Measurements from ENCODE around the gene KRTAP10-1. TPM values are rescaled to one million over a fixed set of nuclear protein-coding genes. Genes with fewer than 3 reads are reported as not detected.
A peak's percentile ranks its signal among the peaks of the same experiment; 100 is the strongest.

The KRTAP10-1 gene
- total RNA-seq, 6 donors from 2014 or later = not detected

GRCh38 chr21:44511938-44512275, 28.1 kb downstream of the KRTAP10-1 start:
- no peak for TF ChIP-seq EP300 (IDR thresholded peaks at IDR 0.05)
- TF ChIP-seq POLR2AphosphoS5 (IDR thresholded peaks at IDR 0.05) = no peak
- no peak for TF ChIP-seq POLR2A (IDR thresholded peaks at IDR 0.05)
- no peak for TF ChIP-seq CTCF (IDR thresholded peaks at IDR 0.05)
- Histone ChIP-seq H3K9me3 (no peaks in the 10 kb centered on the region), H3K36me3 (no peaks in the 10 kb centered on the region), H3K4me3 (no peak overlapping the region), H3K27me3 (no peaks in the 10 kb centered on the region), H3K4me1 (peaks cover 0 to 12% (median 10%) of the 10 kb centered on the region in 4 donors), H3K27ac (no peak overlapping the region)
- ATAC-seq (ENCODE audit: low FRiP score in 2 of 2) = no peak
- peak in 1 of 2 donors; percentile 66 for DNase-seq
- 78 to 85% methylated on average over 8 of the region's 8 CpGs for WGBS, 2 donors

GRCh38 chr21:44511219-44511937, 28.6 kb downstream of the KRTAP10-1 start:
- no peak for TF ChIP-seq POLR2AphosphoS5 (IDR thresholded peaks at IDR 0.05)
- no peak for TF ChIP-seq CTCF (IDR thresholded peaks at IDR 0.05)
- TF ChIP-seq POLR2A (IDR thresholded peaks at IDR 0.05) = no peak
- no peak for TF ChIP-seq EP300 (IDR thresholded peaks at IDR 0.05)
- Histone ChIP-seq H3K27me3 (no peaks in the 10 kb centered on the region), H3K9me3 (no peaks in the 10 kb centered on the region), H3K27ac (no peak overlapping the region), H3K4me1 (peaks cover 0 to 12% (median 10%) of the 10 kb centered on the region in 4 donors), H3K4me3 (no peak overlapping the region), H3K36me3 (no peaks in the 10 kb centered on the region)
- no peak for DNase-seq
- ATAC-seq (ENCODE audit: low FRiP score in 2 of 2) = no peak
- 82 to 95% methylated on average over 4 to 11 of the region's 11 CpGs for WGBS, 2 donors

GRCh38 chr21:44510508-44511218, 29.3 kb downstream of the KRTAP10-1 start:
- ATAC-seq (ENCODE audit: low FRiP score in 2 of 2) = peak; percentile 58 to 62
- Histone ChIP-seq H3K36me3 (no peaks in the 10 kb centered on the region), H3K27me3 (no peaks in the 10 kb centered on the region), H3K27ac (no peak overlapping the region), H3K4me3 (no peak overlapping the region), H3K9me3 (no peaks in the 10 kb centered on the region), H3K4me1 (peaks cover 0 to 12% (median 10%) of the 10 kb centered on the region in 4 donors)
- peak; percentile 62 to 94 for DNase-seq
- 19 to 40% methylated on average over 1 to 22 of the region's 36 CpGs for WGBS, 2 donors
- TF ChIP-seq POLR2AphosphoS5 (IDR thresholded peaks at IDR 0.05) (no peak), EP300 (IDR thresholded peaks at IDR 0.05) (no peak), POLR2A (IDR thresholded peaks at IDR 0.05) (no peak), CTCF (IDR thresholded peaks at IDR 0.05) (peak; percentile 60 to 92 (median 84))

- Histone ChIP-seq H3K27me3 (no peaks in the 10 kb centered on the region), H3K27ac (no peak overlapping the region), H3K4me1 (peaks cover 0 to 12% (median 10%) of the 10 kb centered on the region in 4 donors), H3K9me3 (no peaks in the 10 kb centered on the region), H3K4me3 (no peak overlapping the region), H3K36me3 (no peaks in the 10 kb centered on the region)
- no peak for TF ChIP-seq POLR2A (IDR thresholded peaks at IDR 0.05)
- no peak for TF ChIP-seq EP300 (IDR thresholded peaks at IDR 0.05)
- TF ChIP-seq POLR2AphosphoS5 (IDR thresholded peaks at IDR 0.05) = no peak
- TF ChIP-seq CTCF (IDR thresholded peaks at IDR 0.05) = no peak
- WGBS, 2 donors = 71% methylated on average over 18 of the region's 18 CpGs; no CpG with 5 or more reads in 1 of the 2 donors
- ATAC-seq (ENCODE audit: low FRiP score in 2 of 2) (no peak), DNase-seq (no peak)
These were observed 29.9 kb downstream of the KRTAP10-1 start for GRCh38 chr21:44510109-44510507.
